Stromal cell of bone marrow (primary cell): Measurements from ENCODE around the gene PRAC2.

Experiments used
- DNase-seq: peaks from one replicate; pipeline ENCODE4 v3.0.0-alpha.2; 2012; ENCODE audit warnings: low read depth

PRAC2 gene

DNA sequence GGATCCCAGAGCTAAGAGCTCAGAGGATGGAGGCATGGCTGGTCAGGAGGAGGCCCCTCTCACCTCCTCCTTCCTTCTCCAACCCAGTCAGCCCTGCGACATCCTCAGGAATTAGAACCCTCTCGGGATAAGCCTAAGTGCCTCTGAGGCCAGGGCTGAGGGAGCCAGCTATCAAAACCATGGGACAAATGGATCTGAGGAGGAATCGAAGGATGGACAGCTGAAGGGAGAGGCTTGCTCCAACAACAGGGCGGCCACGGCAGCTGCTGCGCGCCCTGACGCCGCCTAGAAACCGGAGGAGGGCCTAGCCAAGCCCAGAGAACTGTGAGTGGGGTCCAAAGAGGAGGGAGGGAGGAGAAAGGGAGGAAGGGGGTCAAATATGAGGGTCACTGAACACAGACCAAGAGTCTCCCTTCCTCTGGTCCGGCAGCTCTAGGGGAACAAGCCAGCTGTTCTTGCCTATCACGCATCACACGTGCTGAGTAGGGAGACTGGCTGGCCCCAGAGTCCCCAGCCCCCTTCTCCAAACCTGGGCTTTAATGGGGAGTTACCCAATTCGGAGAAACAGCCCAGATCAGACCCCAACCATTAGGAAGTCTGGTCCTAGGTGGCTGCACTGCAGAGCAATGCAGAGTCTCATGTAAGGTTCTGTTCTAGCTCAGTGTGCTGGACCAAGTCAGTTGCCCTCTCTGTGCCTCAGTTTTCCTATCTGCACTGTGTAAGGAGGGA is 11.5 kb downstream of the PRAC2 start:
- no peak for DNase-seq

DNA sequence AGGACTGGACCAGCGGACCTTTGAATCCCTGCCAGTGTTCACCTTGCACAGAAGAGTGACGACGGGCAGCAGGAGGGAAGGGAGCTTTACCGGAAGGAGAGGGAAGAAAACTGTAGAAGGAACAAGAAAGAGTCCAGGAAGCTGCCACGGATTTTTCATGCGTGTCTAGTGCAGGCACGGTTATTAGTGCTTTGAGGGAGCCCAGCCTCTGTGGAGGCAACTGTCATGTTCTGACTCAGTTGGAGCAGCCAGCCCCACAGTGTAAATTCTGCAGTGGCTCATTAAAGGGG is 12.0 kb downstream of the PRAC2 start:
- DNase-seq = no peak

DNA sequence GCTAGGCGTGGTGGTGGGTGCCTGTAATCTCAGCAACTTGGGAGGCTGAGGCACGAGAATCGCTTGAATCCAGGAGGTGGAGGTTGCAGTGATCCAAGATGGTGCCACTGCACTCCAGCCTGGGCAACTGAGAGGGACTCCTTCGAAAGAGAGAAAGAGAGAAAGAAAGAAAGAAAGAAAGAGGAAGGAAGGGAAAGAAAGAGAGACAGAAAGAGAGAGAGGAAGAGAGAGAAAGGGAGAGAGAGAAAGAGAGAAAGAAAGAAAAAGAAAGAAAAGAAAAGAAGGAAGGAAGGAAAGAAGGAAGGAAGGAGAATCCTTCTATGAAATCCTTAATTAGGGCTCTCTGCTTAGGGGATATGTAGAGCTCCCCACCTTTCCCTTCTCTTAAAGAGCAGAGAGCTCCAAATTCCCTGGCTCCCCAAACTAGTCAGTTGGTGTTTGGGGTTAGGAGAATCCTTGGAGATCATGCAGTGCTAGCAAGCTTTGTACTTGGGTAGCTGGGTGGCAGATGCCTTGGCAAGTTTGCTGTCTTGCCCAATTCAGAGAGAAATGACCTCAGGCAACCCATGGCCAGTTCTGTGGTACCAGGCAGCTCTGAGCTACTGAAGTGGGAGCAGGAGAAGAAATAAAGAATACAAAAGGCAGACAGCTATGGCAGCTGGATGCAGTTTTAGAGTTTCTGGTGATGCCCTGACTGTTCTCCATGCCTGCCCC is 14.5 kb downstream of the PRAC2 start:
- DNase-seq = no peak

DNA sequence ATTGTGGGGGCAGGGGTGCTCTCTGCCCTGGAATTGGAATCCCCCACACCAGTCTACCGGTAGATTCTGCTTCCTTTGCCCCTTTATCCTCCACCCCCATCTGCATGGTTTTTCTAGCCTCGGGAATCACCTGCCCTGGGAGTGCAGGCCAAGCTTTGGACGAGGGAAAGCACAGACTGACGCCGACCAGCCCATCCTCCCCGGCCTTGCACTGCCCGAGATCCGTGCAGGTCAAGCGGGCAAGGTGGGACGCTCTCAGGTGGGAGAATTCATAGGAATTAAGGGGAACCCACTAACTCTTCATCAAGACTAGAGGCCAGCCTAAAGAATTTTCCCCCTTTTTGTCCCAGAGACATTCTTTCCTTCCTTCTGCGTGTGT is 15.4 kb downstream of the PRAC2 start:
- no peak for DNase-seq

DNA sequence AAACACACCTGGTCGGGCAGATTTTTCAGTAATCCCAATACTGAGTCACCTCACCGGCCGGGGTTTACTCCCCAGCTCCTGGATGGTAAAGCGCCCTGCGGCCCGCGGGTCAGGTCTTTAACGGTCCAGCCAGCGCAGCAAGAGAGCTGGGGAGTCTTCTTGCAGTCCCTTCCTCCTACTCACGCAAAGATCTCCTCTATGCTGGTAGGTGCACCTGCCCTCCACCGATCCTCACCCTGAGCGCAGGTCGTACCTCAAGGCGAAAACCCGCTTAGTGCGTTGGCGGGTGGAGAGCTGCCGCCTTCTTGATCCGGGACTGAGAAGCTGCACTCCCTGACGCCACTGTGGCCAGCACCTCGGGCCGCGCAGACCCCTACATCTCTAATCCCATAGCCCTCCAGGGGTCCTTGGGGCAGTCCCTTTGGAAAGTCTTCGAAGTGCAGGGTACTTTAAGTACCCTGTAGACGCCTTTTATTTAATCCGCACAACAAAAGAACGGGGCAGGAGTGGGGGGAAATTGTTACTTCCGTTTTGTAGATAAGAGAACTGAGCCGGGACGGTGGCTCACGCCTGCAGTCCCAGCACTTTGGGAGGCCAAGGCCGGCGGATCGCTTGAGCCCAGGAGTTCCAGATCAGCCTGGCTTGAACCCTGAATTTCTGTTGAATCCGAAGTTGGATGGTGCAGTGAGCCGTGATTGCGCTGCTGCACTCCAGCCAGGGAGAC is 16.0 kb downstream of the PRAC2 start:
- no peak for DNase-seq

DNA sequence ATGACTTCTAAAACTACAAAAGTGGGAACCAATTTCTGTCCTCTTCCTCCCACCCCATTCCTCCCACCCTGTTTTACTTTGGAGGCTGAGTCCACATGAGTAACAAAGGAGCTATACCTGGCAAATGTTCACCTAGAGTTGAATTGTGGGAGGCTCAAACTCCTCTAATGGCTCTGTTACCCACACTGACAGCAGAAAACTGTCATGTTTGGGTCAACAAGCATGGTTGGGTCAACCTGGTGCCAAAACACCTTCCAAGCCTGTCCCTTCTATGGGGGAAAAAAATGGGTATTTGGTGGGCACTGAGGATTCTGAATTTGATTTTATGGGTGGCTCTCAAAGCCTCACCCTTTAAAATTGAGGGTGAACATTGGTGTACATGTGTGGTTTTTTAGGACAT is 17.6 kb downstream of the PRAC2 start:
- DNase-seq = no peak

DNA sequence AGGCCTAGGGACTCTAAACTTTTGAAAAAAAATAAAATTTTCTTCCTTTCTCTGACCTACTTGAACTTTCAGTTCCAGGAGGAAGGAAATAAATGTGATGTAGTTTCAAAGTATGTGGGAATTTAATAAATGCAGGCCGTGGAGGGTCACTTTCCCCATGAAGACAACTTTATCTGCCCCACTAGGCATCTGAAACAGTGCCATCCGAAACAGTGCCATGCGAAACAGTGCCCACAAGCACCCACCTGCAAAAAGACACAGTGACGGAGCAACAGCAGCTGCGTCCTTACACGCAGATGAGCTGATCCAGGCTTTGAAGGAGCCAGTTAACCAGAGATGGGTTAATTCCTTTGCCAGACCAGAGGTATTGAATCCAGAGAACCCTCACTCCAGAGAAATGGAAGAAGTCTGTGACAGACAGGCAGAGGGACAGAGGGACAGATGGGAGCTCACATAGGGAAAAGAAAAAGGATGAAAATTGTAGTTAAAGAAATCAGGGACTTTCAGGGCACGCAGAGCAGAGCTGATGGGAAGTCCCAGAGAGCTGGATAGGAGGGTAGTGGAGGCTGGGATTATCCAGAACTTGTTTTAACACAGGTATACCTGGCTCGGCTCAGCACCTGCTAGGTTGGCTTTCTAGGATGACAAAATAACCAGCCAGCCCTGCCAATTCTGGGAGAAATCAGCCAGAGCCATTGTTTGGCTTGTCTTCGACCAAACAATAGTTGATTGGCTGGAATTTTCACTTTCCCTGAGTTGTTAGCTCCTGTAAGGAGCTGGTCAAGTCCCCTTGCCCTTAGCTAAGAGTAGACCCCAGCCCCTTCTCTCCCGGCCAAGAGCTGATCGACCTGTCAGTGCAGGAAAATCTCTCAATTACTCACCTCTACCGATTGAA is 22.6 kb downstream of the PRAC2 start:
- no peak for DNase-seq

DNA sequence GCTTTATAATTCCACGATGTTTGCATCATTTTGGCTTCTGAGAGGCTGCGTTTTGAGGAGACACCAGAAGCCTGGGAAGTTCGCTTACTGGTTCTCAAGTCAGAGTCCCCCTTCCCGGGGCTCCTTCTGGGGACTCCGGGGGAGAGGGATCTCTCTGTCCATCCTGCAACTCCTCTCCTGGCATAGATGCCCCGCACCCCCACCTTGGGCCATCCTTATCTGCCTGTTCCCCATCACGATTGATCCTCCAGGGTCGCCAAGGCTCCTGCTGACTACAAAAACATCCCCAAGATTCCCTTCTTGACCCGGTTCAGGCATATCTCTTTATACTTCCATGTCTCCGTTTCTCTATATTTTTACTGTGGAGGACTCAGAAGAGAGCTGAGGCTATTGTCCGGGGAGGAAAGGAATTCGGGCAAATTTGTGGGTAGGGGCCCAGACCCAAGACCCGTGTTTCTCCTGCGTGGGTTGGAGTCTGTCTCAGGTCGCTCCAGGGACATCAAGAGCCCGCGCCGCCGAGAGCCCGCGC is 24.0 kb downstream of the PRAC2 start:
- DNase-seq = no peak

DNA sequence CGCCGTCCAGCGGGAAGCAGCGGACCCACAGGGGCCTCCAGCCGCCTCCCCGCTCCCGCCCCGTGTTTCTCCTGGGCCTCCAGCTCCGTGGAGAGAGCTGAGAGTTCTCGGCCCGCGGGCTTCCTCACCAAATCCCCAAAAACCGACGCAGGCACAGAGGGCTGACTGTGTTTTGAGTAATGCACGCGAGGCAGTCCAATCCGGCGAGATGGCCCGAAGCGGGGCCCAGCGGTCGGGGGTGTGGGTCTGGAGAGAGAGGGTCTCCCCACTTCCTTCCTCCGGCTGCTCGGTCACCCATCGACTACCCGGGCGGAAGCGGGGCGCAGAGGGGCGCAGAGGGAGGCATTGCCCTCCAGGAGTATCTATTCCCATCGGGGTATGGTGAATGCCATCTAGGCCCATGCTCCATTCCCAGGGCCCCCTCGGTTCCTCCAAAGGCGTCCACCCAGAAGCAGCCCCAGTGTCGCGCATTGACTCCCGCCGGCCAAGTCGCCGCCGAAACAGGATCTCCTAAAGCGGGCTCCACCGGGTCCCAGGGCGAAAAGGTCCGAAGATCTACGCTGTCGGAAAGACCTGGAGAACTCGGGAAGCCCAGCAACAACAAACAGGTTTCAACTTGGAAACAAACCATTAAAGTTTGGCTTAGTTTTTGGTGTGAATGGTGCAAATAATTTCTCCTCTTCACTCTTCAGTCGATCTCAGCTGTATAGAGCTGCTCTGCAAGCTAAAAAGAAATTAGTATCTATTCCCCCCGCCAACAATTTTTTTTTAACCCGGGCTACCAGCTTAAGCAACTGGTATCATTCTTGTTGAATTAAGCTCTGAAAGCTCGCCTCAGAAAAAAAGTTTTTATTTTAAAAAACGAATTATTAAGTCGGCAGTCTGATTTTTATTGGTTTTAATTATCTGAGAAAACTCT is 24.7 kb downstream of the PRAC2 start:
- no peak for DNase-seq

DNA sequence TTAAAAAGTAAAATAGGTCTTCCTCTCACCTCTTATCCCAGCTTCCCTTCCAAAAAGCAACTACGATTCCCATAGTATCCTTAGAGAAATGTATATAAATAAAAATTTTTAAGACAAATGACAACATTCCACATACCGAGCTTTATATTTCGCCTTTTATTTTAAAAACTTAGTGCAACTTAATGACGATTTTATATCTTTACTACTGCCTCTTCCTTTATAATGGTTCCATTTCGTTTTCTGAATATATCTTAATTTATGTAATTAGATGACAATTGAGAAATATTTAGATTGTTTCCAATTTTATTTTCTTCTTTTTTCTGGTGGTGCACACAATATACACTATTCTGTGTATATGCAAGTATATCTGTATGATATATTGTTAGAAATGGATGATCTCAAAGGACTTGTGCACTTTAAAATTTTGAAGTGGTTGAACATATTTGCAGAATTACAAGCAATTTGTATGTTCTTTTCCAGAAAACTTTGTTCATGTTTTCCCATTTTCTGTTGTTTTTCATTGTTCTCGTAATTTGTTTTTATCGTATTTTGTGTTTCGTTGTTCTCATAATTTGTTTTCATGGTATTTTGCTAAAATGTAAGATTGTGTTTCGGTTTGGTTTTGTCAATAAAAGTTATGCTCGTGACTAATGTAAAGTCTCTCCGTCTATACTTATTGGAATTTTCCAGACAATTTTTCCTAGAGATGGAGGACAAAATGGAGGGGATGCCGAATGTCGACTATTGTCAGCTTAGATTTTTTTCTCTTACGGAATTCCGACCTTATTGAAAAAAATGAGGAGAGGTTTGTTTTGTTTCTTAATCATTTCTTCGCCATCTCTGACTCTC is 26.0 kb downstream of the PRAC2 start:
- DNase-seq = no peak

DNA sequence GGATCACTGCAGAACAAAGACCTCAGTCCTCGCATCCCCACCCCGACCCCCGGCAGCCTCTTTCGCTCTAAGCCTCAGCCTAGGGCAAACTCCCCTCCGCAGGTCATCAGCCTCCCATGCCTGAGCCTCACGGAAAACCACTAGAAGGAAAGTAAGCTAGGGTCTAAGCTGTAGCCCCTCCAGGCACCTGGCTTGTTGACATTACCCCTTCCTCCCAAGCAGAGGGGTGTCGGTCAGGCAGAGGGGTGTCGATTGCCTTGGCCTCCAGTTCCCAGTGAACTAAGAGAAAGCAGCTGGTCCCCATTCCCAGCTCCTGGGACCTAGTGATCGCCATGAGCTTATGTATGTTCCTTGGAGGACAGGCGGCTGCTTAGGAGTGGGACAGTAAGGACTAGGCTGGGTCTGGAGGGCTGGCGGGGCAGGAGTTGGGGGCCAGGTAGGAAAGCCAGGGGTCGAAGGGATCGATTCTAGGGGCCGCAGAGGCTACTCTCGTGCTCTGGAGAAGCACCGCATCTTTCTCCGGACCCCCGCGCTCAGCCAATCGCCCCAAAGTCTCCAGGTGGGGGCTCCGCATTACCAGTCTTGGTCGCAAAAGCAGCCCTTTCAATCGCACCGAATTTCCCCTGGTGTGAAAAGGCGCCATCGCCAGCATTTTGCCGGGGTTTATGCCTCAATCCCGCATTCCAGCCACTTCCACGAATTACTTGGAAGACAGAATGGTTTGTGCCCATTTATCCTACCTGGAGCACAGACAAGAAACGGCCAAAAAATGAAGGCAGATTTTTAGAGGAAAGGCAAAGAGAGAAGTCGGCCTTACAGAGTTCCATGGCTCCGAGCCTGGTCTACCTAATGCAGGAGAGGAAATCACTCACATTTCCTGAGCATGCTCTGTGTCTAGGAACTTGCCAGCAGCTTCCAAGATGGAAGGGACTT is 26.9 kb downstream of the PRAC2 start:
- no peak for DNase-seq

DNA sequence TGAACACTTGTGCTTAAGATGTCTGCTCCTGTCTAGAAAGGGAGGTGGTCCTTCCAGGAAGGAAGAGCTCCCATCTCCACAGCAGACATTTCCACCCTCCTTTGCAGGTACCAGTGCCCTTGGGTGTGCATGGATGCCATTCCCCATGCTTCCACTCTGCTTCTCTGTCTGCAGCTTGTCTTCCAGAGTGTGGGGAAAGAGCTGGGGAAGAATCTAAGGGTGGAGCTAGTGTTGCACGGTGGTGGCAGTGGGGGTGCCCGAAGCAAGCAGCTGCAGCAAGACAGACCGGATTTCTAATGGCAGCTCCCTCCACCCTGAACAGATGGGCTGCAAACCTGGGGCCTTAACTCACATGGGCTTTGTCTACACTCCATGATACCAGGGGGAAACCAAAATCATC is 28.2 kb downstream of the PRAC2 start:
- no peak for DNase-seq

DNA sequence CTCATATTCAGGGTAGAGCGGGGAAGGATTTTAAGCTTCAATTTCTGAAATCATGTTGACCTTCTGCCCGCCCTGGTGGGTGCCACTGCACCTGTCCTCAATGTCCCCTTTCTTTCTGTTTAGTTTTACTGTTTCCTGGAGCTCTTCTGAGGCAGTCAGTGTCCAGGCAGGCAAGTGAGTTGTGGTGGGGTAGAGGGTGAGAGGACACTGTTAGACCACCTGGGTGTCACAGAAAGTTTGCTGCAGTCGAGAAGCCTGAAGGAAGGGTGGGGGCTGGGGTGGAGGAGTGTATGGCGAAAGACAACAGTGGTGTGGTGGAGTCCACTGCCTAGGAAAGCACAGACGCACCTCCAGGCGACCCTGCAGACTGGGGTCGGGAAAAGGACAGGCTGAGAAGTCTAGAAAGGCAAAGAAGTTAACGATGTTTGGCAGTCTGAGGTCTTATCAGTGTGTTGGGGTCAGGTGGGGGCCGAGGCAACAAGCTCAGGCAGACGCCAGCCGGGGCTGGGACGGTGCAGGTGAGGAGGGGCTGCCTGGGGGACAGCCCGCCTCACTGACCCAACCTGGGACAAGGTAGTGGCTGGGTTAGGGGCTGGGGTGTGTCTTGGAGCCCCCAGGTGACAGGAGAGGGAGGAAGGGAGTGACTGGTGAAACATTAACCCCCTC is 28.9 kb downstream of the PRAC2 start:
- no peak for DNase-seq

DNA sequence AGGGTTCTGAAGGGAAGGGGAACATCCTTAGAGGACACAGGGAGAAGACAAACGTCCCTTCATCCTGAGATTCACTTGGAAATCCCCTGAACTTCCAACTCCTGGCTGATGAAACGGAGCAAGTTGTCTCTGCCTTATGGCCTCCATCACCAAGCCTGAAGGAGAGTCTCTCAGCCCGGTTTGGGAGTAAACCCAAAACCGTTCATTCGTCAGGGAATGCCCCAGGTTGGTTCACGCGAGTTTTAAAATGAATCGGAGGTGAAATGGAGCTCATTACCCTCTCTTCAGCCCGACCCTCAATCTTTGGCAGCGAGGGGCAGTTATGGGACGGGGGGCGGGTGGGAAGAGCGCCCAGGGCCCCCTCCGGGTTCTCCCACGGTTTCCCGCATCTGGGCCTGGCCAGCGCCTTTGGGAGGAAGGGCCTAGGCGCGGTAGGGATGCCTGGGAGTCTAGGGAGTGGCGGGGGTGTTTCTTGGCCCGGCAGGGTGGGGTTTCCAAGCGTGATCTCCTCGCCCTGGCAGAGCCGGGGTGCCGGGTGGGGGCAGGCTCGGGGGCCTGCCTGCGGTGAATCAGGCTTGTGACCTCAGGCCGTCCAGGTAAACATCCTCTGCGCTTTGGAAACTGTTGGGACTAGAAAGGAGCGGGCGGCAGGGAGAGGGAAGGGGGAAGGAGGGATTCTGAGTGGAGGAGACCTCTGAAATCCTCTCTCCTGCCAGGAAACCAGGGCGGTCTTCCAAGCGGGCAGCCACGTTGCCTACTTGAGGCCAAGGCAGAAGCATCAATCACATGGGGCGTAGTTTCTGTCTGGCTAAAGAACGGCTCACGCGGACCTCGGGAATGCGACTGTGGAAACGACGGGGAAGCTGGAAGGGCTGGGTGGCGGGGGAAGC is 29.7 kb downstream of the PRAC2 start:
- DNase-seq = no peak

DNA sequence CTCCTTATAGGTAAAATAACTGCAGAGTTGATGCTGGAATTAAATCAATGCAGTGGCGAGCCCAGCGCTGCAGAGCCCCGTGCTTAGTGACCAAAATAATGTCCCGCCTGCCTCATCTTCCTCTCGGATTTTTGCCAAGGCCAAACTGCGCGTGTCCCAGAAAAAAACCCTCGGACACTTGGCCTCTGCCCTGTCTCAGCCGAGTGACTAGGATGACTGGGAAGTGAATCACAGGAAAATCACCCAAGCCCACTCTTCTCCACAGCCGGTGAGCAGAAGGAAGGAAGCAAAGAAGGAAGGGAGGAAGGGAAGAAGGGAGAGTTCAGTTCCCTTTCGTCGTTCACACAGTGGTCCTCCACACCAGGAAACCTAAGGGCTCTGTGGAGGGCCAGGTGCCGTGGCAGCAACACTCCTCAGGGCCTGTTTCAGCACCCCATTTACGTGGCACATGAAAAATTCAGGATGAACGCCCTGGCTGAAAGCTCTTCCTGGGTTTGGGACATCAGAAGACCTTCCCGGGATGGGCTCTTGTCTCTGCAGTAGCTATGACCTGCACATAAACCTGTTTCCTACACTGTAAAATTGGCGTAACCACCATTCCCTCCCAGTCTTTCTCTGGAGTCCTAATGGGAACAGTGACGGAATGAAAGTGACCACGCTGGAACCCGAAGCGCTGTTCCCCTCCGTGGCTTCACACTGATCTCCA is 31.0 kb downstream of the PRAC2 start:
- no peak for DNase-seq

DNA sequence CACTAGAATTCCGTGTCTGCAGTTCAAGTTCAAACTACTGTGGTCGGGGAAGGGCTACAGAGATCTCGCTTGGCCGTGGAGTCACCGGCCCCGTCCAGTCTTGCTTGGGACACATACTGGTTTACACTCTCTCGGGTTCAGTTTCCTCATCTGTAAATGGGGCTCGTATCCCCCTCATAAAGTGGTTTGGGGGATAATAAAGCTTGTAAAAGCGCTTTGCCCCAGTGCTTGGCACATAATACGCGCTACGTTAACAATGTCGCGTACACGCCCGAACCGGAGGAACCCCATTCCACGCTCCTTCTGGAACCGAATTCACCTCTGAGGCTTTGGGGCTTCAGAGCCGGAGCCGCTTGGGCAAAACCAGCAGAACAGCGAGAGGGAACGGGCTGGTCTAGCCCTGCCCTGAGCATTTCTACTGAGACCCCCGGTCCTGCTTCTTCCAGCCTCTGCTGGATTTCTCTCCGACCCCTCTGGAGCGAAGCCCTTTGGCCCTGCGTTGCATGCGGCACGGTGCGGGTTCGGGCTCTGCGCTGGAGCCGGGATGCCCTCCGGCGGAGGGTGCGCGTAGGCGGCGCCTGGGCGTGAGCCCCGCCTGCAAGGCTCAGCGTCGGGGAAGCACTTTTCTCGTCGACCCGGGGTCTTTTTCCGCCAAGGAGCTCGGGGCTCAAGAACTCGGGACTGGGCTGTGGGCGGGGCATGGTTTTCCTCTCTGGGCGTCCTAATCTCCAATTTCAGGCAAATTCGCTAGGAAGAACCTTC is 31.7 kb downstream of the PRAC2 start:
- no peak for DNase-seq
